Right kidney (tissue), 1 donor: Measurements from ENCODE around the gene FPGS.
"Not testable (repeated sequence)": the region's sequence is repeated elsewhere in the genome, so short reads cannot be mapped to it uniquely, and the experiment has no call there.

Experiments used
- DNase-seq: peaks from one replicate; pipeline ENCODE4 v3.0.0-alpha.2; 2016

FPGS gene

DNA sequence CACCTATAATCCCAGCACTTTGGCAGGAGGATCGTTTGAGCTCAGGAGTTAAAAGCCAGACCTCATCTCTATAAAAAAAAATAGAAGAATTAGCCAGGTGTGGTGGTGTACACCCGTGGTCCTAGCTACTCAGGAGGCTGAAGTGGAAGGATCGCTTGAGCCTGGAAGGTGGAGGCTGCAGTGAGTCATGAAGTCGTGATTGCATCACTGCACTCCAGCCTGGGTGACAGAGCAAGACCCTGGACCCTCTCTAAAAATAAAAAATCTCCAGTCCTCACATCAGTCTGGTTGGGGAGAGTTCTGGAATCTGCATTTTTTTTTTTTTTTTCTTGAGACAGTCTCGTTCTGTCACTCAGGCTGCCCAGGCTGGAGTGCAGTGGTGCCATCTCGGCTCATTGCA is 9.3 kb downstream of the FPGS start:
- DNase-seq: no peak

DNA sequence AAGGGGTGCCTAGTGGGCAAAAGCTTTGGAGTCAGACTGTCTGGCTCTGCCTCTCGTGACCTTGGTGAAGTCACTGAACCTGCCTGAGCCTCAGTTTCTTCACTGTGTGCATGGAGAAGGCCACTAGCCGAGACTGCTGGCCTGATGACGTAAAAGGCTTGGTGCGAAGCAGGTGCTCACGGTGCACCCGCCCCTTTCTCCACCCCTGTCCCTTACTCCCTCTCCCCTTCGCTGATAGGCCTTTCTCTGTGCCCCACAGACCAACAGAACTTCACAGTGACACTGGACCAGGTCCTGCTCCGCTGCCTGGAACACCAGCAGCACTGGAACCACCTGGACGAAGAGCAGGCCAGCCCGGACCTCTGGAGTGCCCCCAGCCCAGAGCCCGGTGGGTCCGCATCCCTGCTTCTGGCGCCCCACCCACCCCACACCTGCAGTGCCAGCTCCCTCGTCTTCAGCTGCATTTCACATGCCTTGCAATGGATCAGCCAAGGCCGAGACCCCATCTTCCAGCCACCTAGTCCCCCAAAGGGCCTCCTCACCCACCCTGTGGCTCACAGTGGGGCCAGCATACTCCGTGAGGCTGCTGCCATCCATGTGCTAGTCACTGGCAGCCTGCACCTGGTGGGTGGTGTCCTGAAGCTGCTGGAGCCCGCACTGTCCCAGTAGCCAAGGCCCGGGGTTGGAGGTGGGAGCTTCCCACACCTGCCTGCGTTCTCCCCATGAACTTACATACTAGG is 10.4 kb downstream of the FPGS start:
- no peak for DNase-seq

DNA sequence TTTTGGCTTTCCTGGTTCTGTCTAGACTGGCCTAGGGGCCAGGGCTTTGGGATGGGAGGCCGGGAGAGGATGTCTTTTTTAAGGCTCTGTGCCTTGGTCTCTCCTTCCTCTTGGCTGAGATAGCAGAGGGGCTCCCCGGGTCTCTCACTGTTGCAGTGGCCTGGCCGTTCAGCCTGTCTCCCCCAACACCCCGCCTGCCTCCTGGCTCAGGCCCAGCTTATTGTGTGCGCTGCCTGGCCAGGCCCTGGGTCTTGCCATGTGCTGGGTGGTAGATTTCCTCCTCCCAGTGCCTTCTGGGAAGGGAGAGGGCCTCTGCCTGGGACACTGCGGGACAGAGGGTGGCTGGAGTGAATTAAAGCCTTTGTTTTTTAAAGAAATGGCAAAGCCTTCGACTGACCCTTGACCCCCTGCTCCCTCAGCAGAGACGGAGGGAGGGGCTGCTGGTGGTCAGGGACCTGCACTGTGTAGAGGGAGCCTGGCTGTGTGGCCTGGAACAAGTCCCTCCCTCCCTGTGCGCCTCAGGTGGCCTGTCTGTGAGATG is 11.1 kb downstream of the FPGS start:
- DNase-seq: no peak

DNA sequence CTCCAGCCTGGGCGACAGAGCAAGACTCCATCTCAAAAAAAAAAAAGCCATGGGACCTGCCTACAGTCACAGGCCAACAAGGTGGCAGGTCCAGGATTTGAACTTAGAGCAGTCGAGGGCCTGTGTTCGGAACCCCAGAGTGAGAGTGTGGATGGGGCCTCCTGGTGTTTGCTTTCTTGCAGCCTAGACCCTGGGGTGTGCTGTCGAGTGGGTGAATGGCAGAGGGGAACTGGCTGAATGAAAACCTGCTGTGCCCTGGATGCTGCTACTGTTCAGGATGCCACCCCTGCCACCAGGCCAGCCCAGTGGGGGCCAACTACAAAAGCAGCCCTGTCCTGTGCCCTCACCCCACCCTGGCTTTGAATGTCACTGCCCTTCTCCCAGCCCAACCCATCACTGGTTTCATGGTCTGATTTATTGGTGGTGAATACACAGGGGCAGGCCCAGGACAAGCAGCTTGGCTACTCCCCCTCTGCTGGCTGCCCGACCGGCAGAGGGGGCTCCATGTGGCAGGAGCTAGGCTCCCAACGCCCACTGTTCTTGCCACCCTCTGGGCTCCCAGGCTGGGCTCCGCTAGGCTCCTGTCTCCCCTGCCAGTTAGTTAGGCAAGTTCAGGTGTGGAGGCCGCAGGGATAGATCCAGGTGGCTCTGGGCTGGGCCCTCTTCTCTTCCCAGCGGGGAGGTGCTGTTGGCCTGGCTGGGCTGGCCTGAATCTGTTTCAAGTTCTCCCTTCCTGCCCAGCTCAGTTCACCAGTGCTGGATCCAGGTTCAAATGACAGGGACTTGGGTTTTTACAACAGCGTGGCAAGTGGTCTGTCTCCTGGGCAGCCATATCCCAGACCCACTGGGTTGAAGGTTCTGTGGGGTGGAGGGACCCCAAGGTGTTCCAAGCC is 12.2 kb downstream of the FPGS start:
- no peak for DNase-seq

DNA sequence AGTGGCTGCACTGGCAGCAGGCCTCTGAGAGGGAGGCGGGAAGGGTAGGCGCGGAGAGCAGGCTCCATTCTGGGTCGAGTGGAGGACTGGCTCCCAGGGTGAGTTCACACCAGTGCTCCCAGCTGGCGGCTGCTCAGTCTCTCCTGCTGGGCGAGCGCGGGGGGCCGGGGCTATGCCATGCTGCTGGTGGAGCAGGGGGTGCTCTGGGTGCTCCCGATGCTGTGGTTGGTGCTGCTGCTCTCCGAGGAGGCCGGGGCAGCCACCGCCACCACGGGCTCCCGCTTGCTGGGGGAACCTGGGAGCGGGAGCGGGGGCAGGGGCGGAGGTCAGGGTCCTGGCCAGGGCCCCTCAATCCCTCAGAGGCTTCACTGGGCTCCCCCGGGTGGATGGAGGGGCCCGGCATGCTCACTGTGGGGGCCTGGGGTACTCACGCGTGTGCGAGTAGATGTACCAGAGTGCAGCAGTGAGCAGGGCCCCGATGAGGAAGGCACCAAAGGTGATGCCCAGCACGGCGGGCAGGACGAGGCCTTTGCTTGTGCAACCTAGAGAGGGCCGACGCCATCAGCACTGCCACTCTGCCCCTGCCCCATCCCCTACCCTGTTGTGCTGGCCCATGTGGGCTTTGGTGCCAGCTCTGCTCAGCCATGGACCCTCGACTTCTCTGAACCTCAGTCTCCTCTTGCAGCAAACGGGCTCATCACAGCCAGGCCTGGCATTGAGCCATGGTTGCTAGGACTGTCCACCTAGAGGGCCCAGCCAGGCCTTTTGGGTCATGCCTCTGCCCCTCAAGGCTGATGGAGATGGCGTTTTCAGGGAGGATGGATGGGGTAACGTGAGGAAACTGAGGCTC is 13.1 kb downstream of the FPGS start:
- DNase-seq: no peak

DNA sequence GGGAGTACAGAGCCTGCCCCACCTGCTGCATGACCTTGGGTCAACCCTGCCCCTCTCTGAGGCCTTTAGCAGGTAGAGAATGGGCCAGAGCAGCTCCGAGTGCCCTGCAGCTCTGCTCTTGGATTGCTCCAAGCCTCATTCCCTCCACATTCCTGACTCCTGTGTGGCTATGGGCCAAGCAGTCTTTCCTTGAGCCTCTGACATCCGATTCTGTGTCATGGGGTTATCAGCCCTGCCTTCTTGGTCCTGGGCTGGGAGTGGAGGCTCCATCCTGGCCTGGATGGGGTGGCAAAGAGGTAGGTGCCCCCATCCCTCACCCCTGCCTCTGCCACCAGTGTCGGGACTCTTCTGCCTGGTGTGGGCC is 13.7 kb downstream of the FPGS start:
- no peak for DNase-seq

DNA sequence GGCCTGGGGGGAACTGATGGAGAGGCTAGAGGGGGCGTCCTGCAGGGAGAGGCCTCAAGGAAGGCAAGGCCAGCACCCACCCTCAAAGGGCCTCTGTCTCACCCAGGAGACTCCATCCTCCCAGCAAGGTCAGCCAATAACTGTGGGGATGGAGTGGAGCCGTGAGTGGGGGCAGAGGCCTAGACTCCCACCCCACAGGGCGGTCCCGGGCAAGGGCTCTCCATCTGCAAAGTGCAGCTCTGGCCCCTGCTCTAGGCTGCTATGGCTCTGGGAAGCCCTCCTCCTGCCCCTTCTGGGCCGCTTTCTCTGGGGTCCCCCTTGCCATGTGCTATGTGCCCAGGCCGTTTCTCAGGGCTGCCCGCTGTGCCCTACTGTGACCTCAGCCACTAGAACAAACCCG is 14.0 kb downstream of the FPGS start:
- no peak for DNase-seq

DNA sequence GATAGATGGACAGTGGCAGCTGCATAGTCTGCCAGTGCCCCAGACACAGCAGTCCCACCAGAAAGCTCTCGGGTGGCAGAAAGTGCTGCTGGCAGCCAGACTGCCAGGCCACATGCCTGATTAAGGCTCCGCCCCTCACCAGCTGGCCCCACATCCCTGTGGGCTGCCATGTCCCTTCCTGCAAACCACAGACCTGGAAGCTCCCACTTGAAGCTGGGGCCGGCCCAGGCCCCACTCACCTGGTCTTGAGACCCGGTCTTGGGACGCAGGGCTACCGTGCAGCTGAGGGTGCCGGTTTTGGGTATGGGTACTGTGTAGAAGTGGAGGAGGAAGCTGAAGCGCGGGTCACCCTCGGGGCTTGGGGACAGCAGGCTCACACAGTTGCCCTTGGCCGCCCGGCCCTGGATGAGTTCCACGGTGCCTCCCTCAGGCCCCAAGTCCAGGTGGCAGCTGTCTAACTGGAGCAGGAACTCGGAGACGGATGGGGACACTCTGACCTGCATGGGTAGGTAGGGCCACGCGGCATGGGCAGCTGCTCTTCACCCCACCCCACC is 15.3 kb downstream of the FPGS start:
- DNase-seq: no peak

DNA sequence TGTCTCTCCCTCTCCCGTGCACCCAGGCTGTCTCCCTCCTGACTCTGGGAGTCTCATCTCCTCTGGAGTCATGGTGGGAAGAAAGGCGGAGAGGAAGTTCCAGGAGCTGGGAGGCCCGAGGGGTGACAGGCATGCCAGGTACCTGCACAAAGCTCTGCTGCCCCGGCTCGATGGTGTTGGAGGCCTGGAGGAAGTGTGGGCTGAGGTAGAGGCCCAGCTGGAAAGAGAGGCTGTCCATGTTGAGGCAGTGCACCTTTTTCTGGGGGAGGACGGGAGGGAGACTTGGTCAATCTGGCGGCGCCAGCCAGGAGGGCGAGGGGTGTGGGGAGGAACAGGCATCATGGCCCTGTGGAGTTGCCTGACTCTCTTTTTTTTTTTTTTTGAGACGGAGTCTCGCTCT is 15.9 kb downstream of the FPGS start:
- DNase-seq: no peak

DNA sequence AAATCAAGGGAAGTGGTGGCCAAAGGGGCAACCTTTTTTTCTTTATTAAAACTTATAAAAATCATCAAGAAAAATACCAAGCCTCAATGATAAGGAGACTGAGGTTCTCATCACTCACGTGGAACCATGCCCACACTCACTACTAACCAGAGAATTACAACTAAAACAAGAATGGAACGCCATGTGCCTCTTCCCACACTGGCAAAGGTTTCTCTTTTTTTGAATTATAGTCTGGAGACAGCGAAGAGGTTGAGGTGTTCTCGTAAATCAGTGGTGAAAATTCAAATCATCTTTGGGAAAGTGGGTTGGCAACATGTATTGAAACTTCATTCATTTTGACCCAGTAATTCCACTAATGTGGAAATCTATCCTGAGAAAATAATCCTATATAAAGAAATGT is 19.4 kb downstream of the FPGS start:
- DNase-seq: no peak

DNA sequence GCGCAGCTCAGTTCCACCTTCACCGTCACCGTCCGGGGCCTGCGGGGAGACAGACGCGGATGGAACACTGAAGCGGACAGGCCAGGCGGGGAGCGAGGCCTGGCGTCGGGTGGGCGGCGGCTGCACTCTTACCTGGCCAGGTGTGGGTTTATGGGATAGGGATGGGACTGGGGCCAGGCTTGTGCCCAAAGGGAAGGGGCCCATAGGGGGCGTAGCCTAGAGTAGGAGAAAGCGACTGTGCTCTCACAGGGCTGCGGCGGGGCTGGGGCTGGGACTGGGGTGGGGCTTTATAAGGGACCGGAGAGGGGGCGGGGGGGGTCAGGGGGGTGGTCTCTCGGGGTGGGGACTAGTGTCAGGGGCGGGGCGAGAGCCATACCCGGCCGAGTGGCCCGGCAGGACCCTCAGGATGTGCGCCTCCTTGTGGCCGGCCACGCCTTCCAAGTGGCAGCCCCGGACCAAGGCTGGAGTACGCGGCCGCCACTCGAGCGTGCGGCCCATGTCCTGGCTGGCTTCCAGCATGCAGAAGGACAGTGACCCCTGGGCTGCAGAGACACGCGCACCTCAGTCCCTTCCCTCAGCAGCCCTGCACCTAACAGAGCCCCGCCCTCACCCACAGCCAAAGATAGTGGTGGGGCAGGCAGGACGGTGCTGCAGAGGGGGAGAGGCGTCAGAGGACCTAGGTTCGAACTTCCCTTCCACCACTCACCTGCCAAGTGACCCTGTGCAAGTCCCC is 22.8 kb downstream of the FPGS start:
- DNase-seq: peak; percentile 51

DNA sequence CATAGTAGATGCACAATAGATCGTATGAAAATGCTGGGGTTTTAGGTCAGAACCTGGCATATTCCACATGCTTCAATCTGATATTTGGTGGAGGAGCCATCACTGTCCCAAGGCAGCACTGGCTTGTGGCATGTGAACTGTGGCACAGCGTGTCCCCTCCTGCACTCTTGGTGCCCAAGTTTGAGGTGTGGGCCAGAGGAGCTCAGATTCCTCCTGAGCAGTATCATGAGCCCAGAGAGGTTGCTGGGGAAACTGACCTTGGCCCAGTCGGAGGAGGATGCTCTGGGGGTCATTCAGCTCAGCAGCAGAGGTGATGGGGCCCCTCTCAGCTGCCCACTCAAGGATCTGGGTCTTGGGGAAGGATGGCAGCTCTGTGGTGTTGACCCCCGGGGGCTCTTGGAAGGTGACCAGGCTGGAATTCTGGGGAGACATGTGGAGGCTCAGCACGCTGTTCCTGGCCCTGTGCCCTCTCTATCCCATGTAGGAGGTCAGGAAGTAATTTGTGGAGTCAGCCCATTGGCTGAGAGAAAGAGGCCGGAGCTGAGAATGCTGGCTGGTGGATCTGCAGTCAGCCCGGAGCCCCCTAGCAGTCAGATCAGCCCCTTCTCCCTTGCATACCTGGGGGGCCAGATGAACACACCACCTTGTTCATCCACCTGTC is 23.7 kb downstream of the FPGS start:
- no peak for DNase-seq

DNA sequence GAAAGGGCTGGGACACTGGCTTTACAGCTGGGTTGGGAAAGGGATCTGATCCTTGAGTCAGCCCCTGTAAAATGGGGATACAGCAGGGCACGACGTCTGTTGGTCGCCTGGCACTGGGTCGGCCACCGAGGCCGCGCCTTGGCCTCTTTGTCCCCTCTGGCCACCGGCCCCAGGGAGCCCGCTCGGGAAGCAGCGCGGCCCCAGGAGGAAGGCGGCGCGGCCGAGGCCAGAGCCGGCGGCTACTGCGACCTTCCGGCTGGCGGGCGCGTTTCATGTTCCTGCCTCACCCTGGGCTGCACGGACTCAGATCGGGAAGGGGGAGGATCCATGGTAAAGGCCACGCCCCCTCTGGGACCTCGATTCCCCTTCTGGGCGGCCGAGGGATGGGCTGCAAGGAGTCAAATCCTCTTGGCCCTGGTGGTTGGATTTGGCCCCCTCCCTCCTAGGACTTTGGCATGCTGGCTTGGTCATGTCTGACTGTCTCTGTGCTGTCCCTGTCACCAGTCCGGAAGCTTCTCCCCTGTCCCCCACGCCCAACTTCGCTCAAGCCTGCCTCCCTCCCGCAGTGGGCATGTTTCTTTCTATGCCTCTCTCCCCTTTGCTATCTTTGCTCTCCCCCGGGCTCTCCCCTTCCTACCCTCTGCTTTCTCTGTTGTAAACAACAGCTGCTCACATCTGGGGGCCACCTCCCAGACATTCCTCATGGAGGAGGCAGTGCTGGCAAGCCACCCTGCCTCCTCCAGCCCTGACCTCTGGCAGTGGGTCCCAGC is 25.8 kb downstream of the FPGS start:
- DNase-seq: peak; percentile 82

DNA sequence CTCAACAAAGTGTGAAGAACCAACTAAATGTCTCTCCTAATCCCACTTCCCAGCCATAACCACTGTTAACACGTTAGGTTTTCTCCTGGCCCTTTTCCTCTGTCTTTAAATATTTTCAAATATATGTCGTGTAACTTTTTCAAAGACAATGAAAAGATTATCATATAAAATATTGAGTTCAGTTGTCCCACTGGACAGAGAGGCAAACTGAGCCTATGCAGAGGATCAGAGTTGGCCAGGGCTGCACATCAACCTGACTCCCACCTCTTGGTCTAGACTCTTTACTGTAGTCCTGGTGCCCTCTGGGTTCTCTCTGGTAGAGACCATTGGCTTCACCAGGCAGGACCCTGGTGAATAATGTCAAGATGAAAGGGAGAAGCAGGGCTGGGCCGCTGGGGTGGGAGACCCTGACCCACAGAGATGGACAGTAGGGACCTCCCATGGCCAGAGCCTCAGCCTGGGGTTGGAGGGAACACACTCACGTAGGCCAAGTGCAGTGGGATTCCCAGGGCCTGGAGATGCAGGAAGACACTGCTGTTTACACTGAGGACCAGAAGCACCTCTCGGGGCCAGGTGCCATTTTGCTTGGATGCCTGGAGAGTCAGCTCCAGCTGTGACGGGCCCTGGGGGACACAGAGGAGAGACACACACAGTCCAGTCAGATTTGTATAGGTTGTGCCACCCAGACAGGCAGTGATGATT is 26.7 kb downstream of the FPGS start:
- DNase-seq: no peak

DNA sequence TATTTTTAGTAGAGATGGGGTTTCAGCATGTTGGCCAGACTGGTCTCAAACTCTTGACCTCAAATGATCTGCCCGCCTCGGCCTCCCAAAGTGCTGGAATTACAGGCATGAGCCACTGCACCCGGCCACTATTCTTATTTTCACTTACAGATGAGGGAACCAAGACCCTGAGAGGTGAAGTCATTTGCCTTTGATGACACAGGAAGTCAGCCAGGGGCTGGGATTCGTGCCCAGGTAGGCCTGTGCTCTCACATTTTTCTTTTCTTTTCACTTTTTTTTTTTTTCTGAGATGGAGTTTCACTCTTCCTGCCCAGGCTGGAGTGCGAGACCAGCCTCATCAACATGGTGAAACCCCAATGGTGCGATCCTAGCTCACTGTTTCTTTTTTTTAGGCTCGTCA is 29.6 kb downstream of the FPGS start:
- DNase-seq: no peak

DNA sequence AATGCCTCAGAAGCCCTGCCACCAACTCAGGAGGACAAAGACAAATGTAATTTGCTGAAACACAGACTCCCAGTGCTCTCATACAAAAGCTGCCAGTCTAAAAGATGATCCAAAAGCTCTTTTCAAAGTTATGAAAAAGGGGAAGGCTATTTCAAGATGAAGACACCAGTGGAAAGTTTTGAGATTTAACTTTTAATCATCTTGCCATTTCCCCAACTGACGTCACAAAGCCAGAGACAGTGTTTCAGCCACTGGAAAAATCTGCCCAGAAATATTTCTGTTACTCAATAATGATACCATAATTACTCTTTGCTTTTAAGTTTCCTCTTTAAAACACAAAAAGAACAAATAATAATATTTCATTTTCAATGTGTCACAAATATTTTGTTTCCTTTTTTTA is 30.9 kb downstream of the FPGS start:
- DNase-seq: no peak

DNA sequence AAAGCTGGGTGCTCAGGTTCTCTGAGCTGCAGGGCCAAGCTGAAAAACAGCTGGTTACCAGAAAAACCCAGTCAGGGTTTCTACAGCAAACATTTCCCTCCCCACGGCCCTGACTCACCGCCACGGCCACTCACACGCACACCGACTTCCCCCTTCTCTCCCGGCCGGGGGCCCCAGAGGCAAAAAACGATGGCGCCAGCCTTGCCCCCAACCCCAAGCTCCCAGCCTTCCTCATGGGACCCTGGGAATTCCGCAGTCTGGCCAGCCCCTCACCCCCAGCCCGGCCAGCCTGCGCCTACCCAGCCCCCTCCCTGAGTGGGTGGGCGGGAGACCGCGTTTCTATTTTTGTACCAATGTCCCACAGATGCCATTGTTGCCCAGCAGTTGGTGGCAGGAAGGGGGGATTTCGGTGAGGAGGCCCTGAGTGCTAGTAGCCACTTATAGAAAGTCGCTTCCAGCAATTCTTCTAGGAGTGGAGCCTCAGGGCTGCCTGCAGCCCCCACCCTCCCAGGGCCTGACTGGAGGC is 33.4 kb downstream of the FPGS start:
- DNase-seq: no peak

DNA sequence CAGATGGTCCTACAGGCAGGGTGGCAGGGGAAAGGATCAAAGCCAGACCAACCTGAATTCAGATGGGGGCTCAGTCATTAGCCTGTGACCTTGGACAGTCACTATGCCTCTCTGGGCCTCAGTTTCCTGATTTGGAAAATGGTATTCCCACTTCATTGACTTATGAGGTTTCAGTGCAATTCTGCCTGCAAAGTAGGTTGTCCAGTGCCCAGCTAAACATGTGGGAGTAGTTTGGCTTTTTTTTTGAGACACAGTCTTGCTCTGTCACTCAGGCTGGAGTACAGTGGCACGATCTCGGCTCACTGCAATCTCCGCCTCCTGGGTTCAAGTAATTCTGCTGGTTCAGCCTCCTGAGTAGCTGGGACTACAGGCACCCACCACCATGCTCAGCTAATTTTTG is 33.9 kb downstream of the FPGS start:
- DNase-seq: not testable (repeated sequence)

DNA sequence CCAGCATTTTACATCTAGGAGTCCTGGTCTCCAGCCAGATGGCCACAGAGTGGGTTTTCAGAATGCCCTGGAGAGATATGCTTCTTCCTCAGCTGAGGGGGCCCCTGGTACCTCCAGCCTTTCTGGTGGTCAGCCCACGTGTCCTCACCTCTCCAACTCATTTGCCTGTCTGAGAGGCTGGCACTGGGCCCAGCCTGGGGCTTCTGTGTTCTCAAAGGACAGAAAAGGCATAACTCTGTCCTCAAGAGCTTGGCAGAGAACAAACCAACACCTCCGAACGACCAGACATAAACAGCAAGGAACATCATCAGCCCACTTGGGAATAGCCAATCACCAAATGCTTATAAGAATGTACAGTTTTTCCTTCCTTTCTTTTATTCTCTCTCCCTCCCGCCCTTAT is 34.7 kb downstream of the FPGS start:
- no peak for DNase-seq
